Transverse colon (tissue), 4 donors: ENCODE measurements around the gene GOLGA1. TPM values are rescaled to one million over a fixed set of nuclear protein-coding genes. Genes with fewer than 3 reads are reported as not detected.
A peak's percentile ranks its signal among the peaks of the same experiment; 100 is the strongest.

Experiments used
- DNase-seq: peaks from one replicate; pipeline ENCODE4 v3.0.0-alpha.2; 2019
- H3K27ac ChIP-seq, 4 donors: fragments of 200-600 bp; sonication (generic); 2 replicates each; pipeline ENCODE4 v1.5.1; 2016 to 2018; ENCODE audit warnings: inconsistent platforms in 4 of 4
- H3K27me3 ChIP-seq: fragments of 200-600 bp; sonication (generic); 2 replicates; pipeline ENCODE4 v1.5.1; 2017; ENCODE audit warnings: inconsistent platforms
- H3K36me3 ChIP-seq, 4 donors: fragments of 200-600 bp; sonication (generic); 2 replicates each; pipeline ENCODE4 v1.5.1; 2017 to 2019; ENCODE audit warnings: inconsistent platforms in 4 of 4
- H3K4me1 ChIP-seq, 4 donors: fragments of 200-600 bp; sonication (generic); 2 replicates each; pipeline ENCODE4 v1.5.1; 2017 to 2020; ENCODE audit warnings: inconsistent platforms in 4 of 4
- H3K4me3 ChIP-seq, 4 donors: fragments of 200-600 bp; sonication (generic); 1 replicate in 1 of 4; 2 replicates in 3 of 4; pipeline versions ENCODE4 v1.5.1 to v1.6.1; 2017 to 2019; ENCODE audit warnings: inconsistent platforms in 4 of 4
- H3K9me3 ChIP-seq, 2 donors: fragments of 200-600 bp; sonication (generic); 2 replicates each; pipeline ENCODE4 v1.5.1; 2017 to 2019; ENCODE audit warnings: inconsistent platforms in 2 of 2
- EP300 ChIP-seq: sonication (generic); formaldehyde crosslinking; IDR thresholded peaks from one replicate; pipeline ENCODE4 v1.6.1; 2017; ENCODE audit warnings: antibody characterized with exemption, low read depth
- POLR2A ChIP-seq: fragments of 450-650 bp; IDR thresholded peaks from one replicate; pipeline ENCODE4 v1.6.1; 2016; ENCODE audit warnings: antibody characterized with exemption, mild to moderate bottlenecking, moderate library complexity
- POLR2AphosphoS5 ChIP-seq, 3 donors: sonication (generic); formaldehyde crosslinking; IDR thresholded peaks; one replicate each; pipeline ENCODE4 v1.6.1; 2016; ENCODE audit warnings: antibody characterized with exemption in 3 of 3
- WGBS, 2 donors: methylation state at CpG; one replicate each; pipeline ENCODE4 v1.1.5; 2018; ENCODE audit warnings: low coverage in 1 of 2; 5-methylcytosine and 5-hydroxymethylcytosine counted together
- in situ Hi-C, 4 donors: fragments of 200-750 bp; cut with MboI; loops; one replicate each; pipeline versions ENCODE4 v1.15.0 to v1.15.1; 2017; ENCODE audit warnings: low sequenced_read_pairs in 3 of 4, low pct_ligation_motif_present in 1 of 4, low pct_unique_long_range_greater_than_20kb in 1 of 4
- intact Hi-C: fragments of 100-400 bp; cut with DNase I; formaldehyde crosslinking; loops from one replicate; pipeline ENCODE4 v1.15.1; 2023; ENCODE audit warnings: low total_unique reads
- total RNA-seq, 4 donors: library from RNA; depleted of rRNA; stranded (reverse); fragments of >200 nt; gene quantifications; one replicate each; pipeline ENCODE4 v1.1.0, GENCODE V29; 2016
- TF ChIP-seq, protein P1 (sequence below), 5 experiments: fragments of 200-600 bp in 3 of 5; fragments of 450-650 bp in 2 of 5; sonication (generic) in 3 of 5; IDR thresholded peaks; 1 replicate in 2 of 5; 2 replicates in 3 of 5; pipeline ENCODE4 v1.5.1; 2016 to 2017; ENCODE audit warnings: antibody characterized with exemption in 5 of 5, inconsistent platforms in 3 of 5, mild to moderate bottlenecking in 2 of 5, moderate library complexity in 1 of 5

GOLGA1 gene
- total RNA-seq, 4 donors from 2014 or later = 24.3 to 144 (median 30.1) TPM

DNA sequence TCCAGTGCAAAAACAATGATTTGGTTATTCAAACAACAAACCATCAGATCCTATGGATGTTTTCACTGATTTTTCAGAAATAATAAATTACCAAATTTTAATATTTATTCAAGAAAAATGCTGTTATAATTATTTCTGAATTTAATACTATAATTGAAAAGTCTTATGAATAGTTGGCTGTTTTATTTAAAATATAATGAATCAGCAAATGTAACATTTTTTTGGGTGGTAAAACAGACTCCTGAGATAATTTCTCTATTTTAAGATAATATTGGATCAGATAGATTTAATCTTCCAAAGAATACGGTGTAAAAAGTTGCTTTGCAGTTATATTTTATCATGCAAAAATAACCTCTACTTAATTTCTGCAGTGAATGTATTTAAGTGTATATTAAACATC is 5.3 kb upstream of the GOLGA1 start:
- Histone ChIP-seq H3K27ac (no peak overlapping the region), H3K4me3 (no peak overlapping the region), H3K9me3 (no peaks in the 10 kb centered on the region), H3K36me3 (no peaks in the 10 kb centered on the region), H3K27me3 (no peaks in the 10 kb centered on the region), H3K4me1 (peaks cover 0 to 10% (median 4%) of the 10 kb centered on the region in 4 donors)
- in situ Hi-C loops (loop anchor here in 2 of 4 donors (25.0 kb wide), 1 partner anchor 191 kb away; the partner anchor contains the start of gene SCAI (in 2 of the 2)), intact Hi-C loops (no loop called here)
- WGBS, 2 donors = 84 to 95% methylated on average over 1 of the region's 1 CpG
- TF ChIP-seq, protein P1, sequence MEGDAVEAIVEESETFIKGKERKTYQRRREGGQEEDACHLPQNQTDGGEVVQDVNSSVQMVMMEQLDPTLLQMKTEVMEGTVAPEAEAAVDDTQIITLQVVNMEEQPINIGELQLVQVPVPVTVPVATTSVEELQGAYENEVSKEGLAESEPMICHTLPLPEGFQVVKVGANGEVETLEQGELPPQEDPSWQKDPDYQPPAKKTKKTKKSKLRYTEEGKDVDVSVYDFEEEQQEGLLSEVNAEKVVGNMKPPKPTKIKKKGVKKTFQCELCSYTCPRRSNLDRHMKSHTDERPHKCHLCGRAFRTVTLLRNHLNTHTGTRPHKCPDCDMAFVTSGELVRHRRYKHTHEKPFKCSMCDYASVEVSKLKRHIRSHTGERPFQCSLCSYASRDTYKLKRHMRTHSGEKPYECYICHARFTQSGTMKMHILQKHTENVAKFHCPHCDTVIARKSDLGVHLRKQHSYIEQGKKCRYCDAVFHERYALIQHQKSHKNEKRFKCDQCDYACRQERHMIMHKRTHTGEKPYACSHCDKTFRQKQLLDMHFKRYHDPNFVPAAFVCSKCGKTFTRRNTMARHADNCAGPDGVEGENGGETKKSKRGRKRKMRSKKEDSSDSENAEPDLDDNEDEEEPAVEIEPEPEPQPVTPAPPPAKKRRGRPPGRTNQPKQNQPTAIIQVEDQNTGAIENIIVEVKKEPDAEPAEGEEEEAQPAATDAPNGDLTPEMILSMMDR (IDR thresholded peaks at IDR 0.05) = no peak
- TF ChIP-seq EP300 (no peak), POLR2AphosphoS5 (IDR thresholded peaks at IDR 0.05) (no peak), POLR2A (no peak)
- no peak for DNase-seq

DNA sequence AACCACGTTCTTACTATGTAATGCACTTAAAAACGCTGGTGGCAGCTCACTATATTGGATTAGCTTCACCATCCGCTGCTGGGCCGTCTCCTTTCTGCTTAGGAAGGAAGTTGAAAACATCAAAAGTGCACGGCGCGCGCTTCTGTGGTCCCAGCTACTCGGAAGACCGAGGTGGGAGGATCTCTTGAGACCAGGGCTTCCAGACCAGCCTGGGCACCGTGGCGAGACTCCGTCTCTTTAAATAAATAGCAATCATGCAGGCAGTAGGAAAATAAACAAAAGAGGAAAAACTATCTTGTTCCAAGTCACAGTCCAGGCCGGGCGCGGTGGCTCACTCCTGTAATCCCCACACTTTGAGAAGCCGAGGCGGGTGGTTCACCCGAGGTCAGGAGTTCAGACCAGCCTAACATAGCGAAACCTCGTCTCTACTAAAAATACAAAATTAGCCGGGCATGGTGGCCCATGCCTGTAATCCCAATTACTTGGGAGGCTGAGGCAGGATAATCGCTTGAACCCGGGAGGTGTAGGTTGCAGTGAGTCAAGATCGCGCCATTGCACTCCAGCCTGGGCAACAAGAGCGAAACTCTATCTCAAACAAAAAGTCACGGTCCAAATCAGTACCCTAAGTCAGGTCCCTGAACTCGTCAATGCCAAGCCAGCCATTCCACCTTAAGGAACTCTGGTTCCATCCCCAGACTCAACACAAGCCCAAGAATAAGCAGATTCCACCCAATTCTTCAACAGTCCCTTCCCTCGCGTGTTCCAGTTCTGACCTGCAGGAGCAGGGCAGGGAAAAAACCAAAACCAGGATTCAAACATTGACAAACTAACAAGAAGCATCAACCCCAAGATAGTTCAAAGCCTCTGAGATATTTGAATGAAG is 1.0 kb upstream of the GOLGA1 start:
- H3K36me3 ChIP-seq = peaks cover 0 to 4% (median 1%) of the 10 kb centered on the region in 4 donors
- H3K27me3 ChIP-seq = no peaks in the 10 kb centered on the region
- H3K4me1 ChIP-seq = peaks cover 0 to 19% (median 9%) of the 10 kb centered on the region in 4 donors
- peak overlapping the region; percentile 92 to 98 (median 95) for H3K27ac ChIP-seq
- DNase-seq = peak; percentile 71
- WGBS, 2 donors = 12 to 30% methylated on average over 2 to 31 of the region's 31 CpGs
- H3K4me3 ChIP-seq = peak overlapping the region; percentile 59 to 87 (median 66)
- intact Hi-C loops = loop anchor here (1.0 kb wide), 1 partner anchor 248 kb away; no protein-coding TSS in a partner anchor
- H3K9me3 ChIP-seq = no peaks in the 10 kb centered on the region
- no peak for TF ChIP-seq POLR2A
- no peak for TF ChIP-seq POLR2AphosphoS5 (IDR thresholded peaks at IDR 0.05)
- TF ChIP-seq EP300 = no peak
- TF ChIP-seq, protein P1 (IDR thresholded peaks at IDR 0.05) = peak in 2 of 5 experiments; percentile 29 to 42
- in situ Hi-C loops = loop anchor here in 2 of 4 donors (25.0 kb wide), 1 partner anchor 195 kb away; the partner anchor contains the start of gene SCAI (in 2 of the 2)

DNA sequence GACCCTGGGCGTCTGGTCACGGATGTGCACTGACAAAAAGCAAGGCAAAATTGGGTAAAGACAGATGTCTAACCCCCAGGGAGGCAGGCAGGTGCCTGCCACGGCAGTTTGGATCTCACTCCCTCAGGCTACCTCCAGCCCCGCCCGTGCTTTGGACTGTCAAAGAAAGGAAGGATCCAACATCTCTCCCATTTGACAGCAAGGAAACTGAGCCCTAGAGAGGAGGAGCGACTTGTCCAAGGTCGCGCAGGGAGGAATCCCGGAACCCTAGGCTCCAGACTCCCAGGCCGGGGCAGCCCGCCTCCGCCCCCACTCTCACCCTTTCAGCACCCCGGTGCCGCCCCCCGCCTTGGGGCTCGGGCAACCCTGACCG is 376 bp downstream of the GOLGA1 start:
- 1% methylated on average over 17 of the region's 17 CpGs; no CpG with 5 or more reads in 1 of the 2 donors for WGBS, 2 donors
- TF ChIP-seq, protein P1 (IDR thresholded peaks at IDR 0.05) = no peak
- TF ChIP-seq EP300 (no peak), POLR2AphosphoS5 (IDR thresholded peaks at IDR 0.05) (no peak), POLR2A (no peak)
- Histone ChIP-seq H3K27me3 (no peaks in the 10 kb centered on the region), H3K36me3 (peaks cover 0 to 11% (median 5%) of the 10 kb centered on the region in 4 donors), H3K4me3 (peak overlapping the region; percentile 59 to 87 (median 64)), H3K9me3 (no peaks in the 10 kb centered on the region), H3K4me1 (peaks cover 0 to 19% (median 9%) of the 10 kb centered on the region in 4 donors), H3K27ac (peak overlapping the region; percentile 92 to 98 (median 95))
- in situ Hi-C loops (loop anchor here in 2 of 4 donors (25.0 kb wide), 1 partner anchor 197 kb away; the partner anchor contains the start of gene SCAI (in 2 of the 2)), intact Hi-C loops (no loop called here)
- DNase-seq = no peak

DNA sequence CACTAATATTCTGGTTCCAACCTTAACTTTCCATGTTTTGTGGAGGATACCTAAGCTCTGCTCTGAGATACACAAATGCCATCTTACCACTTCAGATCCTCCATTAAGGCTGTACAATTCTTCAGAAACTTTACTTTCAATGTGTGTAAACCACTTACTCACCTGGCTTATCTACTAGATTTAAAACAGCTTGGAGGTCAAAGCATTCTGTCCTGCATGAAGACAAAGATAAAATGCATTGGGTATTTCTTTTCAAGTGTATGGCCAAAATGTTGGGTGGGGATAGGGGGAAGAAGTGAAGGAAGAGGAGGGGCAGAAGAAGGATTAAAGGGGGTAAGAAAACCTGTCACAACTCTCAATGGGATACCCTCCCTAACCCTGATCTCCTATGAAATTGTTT is 939 bp downstream of the GOLGA1 start:
- H3K4me3 ChIP-seq = peak overlapping the region; percentile 59 to 87 (median 64)
- in situ Hi-C loops (loop anchor here in 3 of 4 donors (10.0 to 25.0 kb wide), 2 partner anchors 197 to 205 kb away; partner anchors contain the start of gene SCAI (in 3 of the 3)), intact Hi-C loops (no loop called here)
- H3K36me3 ChIP-seq = peaks cover 0 to 15% (median 5%) of the 10 kb centered on the region in 4 donors
- H3K9me3 ChIP-seq = no peaks in the 10 kb centered on the region
- TF ChIP-seq, protein P1 (IDR thresholded peaks at IDR 0.05) = no peak
- TF ChIP-seq EP300 (no peak), POLR2AphosphoS5 (IDR thresholded peaks at IDR 0.05) (no peak), POLR2A (no peak)
- peaks cover 0 to 19% (median 9%) of the 10 kb centered on the region in 4 donors for H3K4me1 ChIP-seq
- no peaks in the 10 kb centered on the region for H3K27me3 ChIP-seq
- peak overlapping the region; percentile 92 to 98 (median 95) for H3K27ac ChIP-seq
- no peak for DNase-seq
